ENCODE results near the gene AQP12A. TPM values are rescaled to one million over a fixed set of nuclear protein-coding genes. Genes with fewer than 3 reads are reported as not detected.

Gene AQP12A
- total RNA-seq, 1 donor from 2014 or later = not detected

- peaks cover 7% of the 10 kb centered on the region for H3K27me3 Mint-ChIP-seq (ENCODE audit: low read depth)
- H3K36me3 Mint-ChIP-seq = no peaks in the 10 kb centered on the region
- no peak overlapping the region for H3K27ac Mint-ChIP-seq
- no peak for TF ChIP-seq CTCF (IDR thresholded peaks at IDR 0.05; ENCODE audit: unreplicated experiment)
- DNase-seq (ENCODE audit: low spot score in 2 of 2, unreplicated experiment in 2 of 2) = no peak
- H3K4me1 Mint-ChIP-seq = no peaks in the 10 kb centered on the region
- no peaks in the 10 kb centered on the region for H3K9me3 Mint-ChIP-seq
- no peak overlapping the region for H3K4me3 Mint-ChIP-seq
Measured at GRCh38 chr2:240701091-240701735, 9.5 kb downstream of the AQP12A start.

DNA sequence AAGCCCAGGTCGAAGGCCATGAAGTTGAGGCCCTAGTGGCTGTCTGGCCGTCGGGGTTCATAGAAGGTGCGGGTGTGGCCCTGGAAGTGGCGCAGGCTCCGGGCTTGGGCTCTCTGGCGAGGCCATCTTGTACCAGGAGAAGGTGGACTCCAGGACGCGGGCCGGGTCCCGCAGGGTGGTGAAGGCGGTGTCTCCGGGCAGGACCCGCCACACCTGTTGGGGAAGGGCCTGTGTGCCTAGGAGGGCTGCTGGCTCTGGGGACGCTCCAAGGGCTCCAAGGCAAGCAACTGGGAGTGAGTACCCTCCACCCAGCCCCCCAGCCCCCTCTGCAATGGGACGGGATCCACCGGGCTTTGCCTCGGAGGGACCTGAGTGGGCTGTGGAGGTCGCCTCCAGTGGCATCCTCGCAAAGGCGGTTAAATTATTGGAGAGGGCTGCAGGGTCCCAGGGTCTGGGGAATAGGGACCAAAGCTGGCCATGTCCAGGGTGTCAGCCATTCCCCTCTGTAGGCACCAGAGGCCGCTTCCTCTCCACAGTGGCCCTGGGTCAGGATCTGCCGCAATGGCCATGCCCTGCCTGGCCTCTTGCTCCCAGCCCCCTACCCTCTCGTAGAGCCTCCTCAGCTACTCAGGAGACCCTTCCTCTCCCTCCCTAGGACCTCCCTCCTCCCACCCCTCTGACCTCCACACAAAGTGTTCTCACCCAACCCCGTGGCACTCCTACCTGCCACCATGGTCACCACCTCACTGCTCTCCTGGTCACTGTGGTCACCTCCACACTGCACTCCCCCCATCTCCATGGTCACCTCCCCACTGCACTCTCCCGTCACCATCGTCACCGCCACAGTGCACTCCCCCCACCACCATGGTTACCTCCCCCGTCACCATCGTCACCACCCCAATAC lies 10.3 kb downstream of the AQP12A start:
- H3K36me3 Mint-ChIP-seq = no peaks in the 10 kb centered on the region
- no peak overlapping the region for H3K27ac Mint-ChIP-seq
- no peaks in the 10 kb centered on the region for H3K9me3 Mint-ChIP-seq
- no peak overlapping the region for H3K4me3 Mint-ChIP-seq
- TF ChIP-seq CTCF (IDR thresholded peaks at IDR 0.05; ENCODE audit: unreplicated experiment) = no peak
- H3K27me3 Mint-ChIP-seq (ENCODE audit: low read depth) = peaks cover 7% of the 10 kb centered on the region
- no peak for DNase-seq (ENCODE audit: low spot score in 2 of 2, unreplicated experiment in 2 of 2)
- peaks cover 2% of the 10 kb centered on the region for H3K4me1 Mint-ChIP-seq

DNA sequence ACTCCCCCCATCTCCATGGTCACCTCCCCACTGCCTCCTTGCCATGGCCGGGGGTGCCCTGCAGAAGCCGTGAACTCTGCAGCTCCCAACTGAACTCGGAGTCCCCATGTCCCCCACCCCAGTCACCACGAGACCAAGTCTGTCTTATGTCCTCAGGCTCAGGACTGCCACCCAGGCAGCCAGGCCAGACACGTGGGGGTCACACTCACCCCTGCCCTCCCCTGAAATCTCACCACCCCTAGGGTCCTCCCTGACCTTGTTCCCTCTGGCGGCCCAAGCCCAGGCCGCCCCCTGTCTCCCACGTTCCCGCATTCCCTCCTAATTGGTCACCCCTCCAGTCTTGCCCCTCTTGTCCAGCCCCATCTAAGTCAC lies 11.0 kb downstream of the AQP12A start:
- Mint-ChIP-seq H3K9me3 (no peaks in the 10 kb centered on the region), H3K27ac (no peak overlapping the region), H3K4me1 (peaks cover 8% of the 10 kb centered on the region), H3K27me3 (ENCODE audit: low read depth) (peaks cover 7% of the 10 kb centered on the region), H3K36me3 (no peaks in the 10 kb centered on the region), H3K4me3 (no peak overlapping the region)
- no peak for TF ChIP-seq CTCF (IDR thresholded peaks at IDR 0.05; ENCODE audit: unreplicated experiment)
- no peak for DNase-seq (ENCODE audit: low spot score in 2 of 2, unreplicated experiment in 2 of 2)

DNA sequence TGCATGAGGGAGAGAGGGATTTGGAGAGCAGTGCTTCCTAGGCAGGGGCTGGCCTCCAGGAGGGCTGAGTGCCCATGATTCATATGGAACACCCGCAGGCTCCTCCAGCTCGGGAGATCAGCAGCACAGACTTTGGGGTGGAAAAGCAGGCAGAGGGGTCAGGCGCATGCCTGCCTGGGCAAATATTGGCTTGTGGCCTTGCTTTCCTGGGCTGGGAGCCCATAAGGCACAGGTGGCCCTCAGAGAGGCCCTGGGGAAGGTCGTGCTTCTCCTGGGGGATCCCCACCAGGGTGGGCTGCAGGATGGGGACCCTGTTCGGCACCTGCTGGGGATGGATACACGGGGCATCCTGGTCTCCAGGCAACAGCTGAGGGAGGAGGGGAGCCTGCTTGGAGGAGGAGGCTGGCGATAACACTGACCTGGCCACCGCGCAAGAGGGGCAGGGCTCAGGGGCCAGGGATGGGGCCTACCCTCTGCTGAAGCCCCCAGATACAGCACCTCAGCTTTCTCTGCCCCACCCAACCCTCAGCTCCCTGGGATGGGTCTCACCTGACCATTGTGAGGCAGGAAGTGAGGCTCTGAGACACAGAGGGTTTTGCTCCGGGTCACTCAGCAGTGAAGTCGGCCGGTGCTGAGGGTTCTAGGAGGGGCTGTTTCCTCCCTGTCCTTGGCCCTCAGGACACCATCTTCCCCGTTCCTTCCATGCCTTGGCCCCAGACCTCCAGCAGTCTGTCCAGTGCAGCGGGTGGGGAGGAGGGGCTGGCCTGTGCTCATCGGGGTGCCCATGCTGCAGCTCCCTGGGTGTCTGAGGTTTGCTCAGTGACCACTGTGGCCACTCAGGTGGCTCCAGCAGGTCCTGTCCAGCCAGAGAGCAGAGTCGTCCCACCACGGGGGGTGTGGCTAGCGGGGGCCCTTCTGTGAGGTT lies 12.0 kb downstream of the AQP12A start:
- H3K27me3 Mint-ChIP-seq (ENCODE audit: low read depth) = peaks cover 9% of the 10 kb centered on the region

More for the DNA sequence above, 12.0 kb downstream of the AQP12A start:
- DNase-seq (ENCODE audit: low spot score in 2 of 2, unreplicated experiment in 2 of 2) = no peak
- Mint-ChIP-seq H3K9me3 (peaks cover 3% of the 10 kb centered on the region), H3K4me1 (peaks cover 14% of the 10 kb centered on the region), H3K36me3 (no peaks in the 10 kb centered on the region), H3K27ac (no peak overlapping the region), H3K4me3 (no peak overlapping the region)
- TF ChIP-seq CTCF (IDR thresholded peaks at IDR 0.05; ENCODE audit: unreplicated experiment) = no peak

All from mesothelial cell of epicardium (in vitro differentiated cells).